HEK293 (cell line): Measurements from ENCODE around the gene NEU1.

Experiments
- BCL11A ChIP-seq: fragments of 450-650 bp; formaldehyde crosslinking; IDR thresholded peaks from 2 replicates; pipeline ENCODE4 v1.5.1; 2016; ENCODE audit warnings: low read depth, missing biosample characterization, missing genetic modification characterization
- MEIS1 ChIP-seq: sonication (generic); formaldehyde crosslinking; IDR thresholded peaks from 2 replicates; pipeline ENCODE4 v1.8.1; 2022; ENCODE audit warnings: missing genetic modification reagents, mild to moderate bottlenecking, borderline replicate concordance
- MZF1 ChIP-seq: fragments of 450-650 bp; formaldehyde crosslinking; IDR thresholded peaks from 2 replicates; pipeline ENCODE4 v1.5.1; 2017; ENCODE audit warnings: missing biosample characterization, missing genetic modification characterization, borderline replicate concordance
- TCF7L2 ChIP-seq: IDR thresholded peaks from 2 replicates; pipeline ENCODE4 v1.6.1; 2011; ENCODE audit warnings: low read depth, mild to moderate bottlenecking, inconsistent platforms, low read length, moderate library complexity, borderline replicate concordance
- ZBTB48 ChIP-seq: fragments of 450-650 bp; formaldehyde crosslinking; IDR thresholded peaks from 2 replicates; pipeline ENCODE4 v1.5.1; 2016; ENCODE audit warnings: missing biosample characterization, missing genetic modification characterization
- ZBTB7A ChIP-seq: fragments of 450-650 bp; formaldehyde crosslinking; IDR thresholded peaks from 2 replicates; pipeline ENCODE4 v1.5.1; 2016; ENCODE audit warnings: low read depth, missing biosample characterization, missing genetic modification characterization
- ZEB2 ChIP-seq: fragments of 450-650 bp; formaldehyde crosslinking; IDR thresholded peaks from 2 replicates; pipeline ENCODE4 v1.5.1; 2016; ENCODE audit warnings: missing biosample characterization, missing genetic modification characterization
- ZNF10 ChIP-seq: fragments of 450-650 bp; formaldehyde crosslinking; IDR thresholded peaks from 2 replicates; pipeline ENCODE4 v1.5.1; 2017; ENCODE audit warnings: missing biosample characterization, missing genetic modification characterization
- ZNF114 ChIP-seq: fragments of 450-650 bp; formaldehyde crosslinking; IDR thresholded peaks from 2 replicates; pipeline ENCODE4 v1.5.0; 2017; ENCODE audit warnings: missing biosample characterization, missing genetic modification characterization
- ZNF121 ChIP-seq: fragments of 450-650 bp; formaldehyde crosslinking; IDR thresholded peaks from 2 replicates; pipeline ENCODE4 v1.5.1; 2016; ENCODE audit warnings: missing biosample characterization, missing genetic modification characterization
- ZNF140 ChIP-seq: fragments of 450-650 bp; formaldehyde crosslinking; IDR thresholded peaks from 2 replicates; pipeline ENCODE4 v1.5.1; 2016; ENCODE audit warnings: missing biosample characterization, missing genetic modification characterization
- ZNF146 ChIP-seq: fragments of 450-650 bp; formaldehyde crosslinking; IDR thresholded peaks from 2 replicates; pipeline ENCODE4 v1.5.1; 2016; ENCODE audit warnings: missing biosample characterization, missing genetic modification characterization
- ZNF211 ChIP-seq: fragments of 450-650 bp; formaldehyde crosslinking; IDR thresholded peaks from 2 replicates; pipeline ENCODE4 v1.5.1; 2016; ENCODE audit warnings: low read depth, missing biosample characterization, missing genetic modification characterization
- ZNF23 ChIP-seq: fragments of 450-650 bp; formaldehyde crosslinking; IDR thresholded peaks from 2 replicates; pipeline ENCODE4 v1.5.1; 2016; ENCODE audit warnings: missing biosample characterization, missing genetic modification characterization, borderline replicate concordance
- ZNF426 ChIP-seq: fragments of 450-650 bp; formaldehyde crosslinking; IDR thresholded peaks from 2 replicates; pipeline ENCODE4 v1.5.1; 2017; ENCODE audit warnings: missing biosample characterization, missing genetic modification characterization, mild to moderate bottlenecking, inconsistent platforms, moderate library complexity
- ZNF529 ChIP-seq: fragments of 450-650 bp; formaldehyde crosslinking; IDR thresholded peaks from 2 replicates; pipeline ENCODE4 v1.5.1; 2017; ENCODE audit warnings: missing genetic modification characterization, missing biosample characterization; ENCODE audit not compliant: insufficient replicate concordance
- ZNF660 ChIP-seq: fragments of 450-650 bp; IDR thresholded peaks from 2 replicates; pipeline ENCODE4 v1.5.1; 2018; ENCODE audit warnings: missing biosample characterization, mild to moderate bottlenecking, missing genetic modification characterization
- ZNF777 ChIP-seq: fragments of 450-650 bp; formaldehyde crosslinking; IDR thresholded peaks from 2 replicates; pipeline ENCODE4 v1.5.1; 2017; ENCODE audit warnings: missing biosample characterization, missing genetic modification characterization, borderline replicate concordance
- TF ChIP-seq, protein P1 (sequence below): fragments of 450-650 bp; formaldehyde crosslinking; optimal IDR thresholded peaks from 2 replicates; pipeline ENCODE3; 2016; ENCODE audit warnings: missing biosample characterization, mild to moderate bottlenecking, missing genetic modification characterization
- TF ChIP-seq, protein P2 (sequence below): fragments of 450-650 bp; formaldehyde crosslinking; IDR thresholded peaks from 2 replicates; pipeline ENCODE4 v1.5.1; 2017; ENCODE audit warnings: missing biosample characterization, missing genetic modification characterization
- TF ChIP-seq, protein P3 (sequence below): fragments of 450-650 bp; formaldehyde crosslinking; IDR thresholded peaks from 2 replicates; pipeline ENCODE4 v1.5.1; 2016; ENCODE audit warnings: missing biosample characterization, missing genetic modification characterization, borderline replicate concordance
- TF ChIP-seq, protein P4 (sequence below): fragments of 450-650 bp; formaldehyde crosslinking; IDR thresholded peaks from 2 replicates; pipeline ENCODE4 v1.5.1; 2017; ENCODE audit warnings: missing biosample characterization, missing genetic modification characterization
- TF ChIP-seq, protein P5 (sequence below): fragments of 450-650 bp; formaldehyde crosslinking; IDR thresholded peaks from 2 replicates; pipeline ENCODE4 v1.5.1; 2016; ENCODE audit warnings: missing biosample characterization, missing genetic modification characterization
- TF ChIP-seq, protein P6 (sequence below): fragments of 450-650 bp; formaldehyde crosslinking; IDR thresholded peaks from 2 replicates; pipeline ENCODE4 v1.5.1; 2016; ENCODE audit warnings: missing biosample characterization, missing genetic modification characterization, borderline replicate concordance

Gene NEU1

DNA sequence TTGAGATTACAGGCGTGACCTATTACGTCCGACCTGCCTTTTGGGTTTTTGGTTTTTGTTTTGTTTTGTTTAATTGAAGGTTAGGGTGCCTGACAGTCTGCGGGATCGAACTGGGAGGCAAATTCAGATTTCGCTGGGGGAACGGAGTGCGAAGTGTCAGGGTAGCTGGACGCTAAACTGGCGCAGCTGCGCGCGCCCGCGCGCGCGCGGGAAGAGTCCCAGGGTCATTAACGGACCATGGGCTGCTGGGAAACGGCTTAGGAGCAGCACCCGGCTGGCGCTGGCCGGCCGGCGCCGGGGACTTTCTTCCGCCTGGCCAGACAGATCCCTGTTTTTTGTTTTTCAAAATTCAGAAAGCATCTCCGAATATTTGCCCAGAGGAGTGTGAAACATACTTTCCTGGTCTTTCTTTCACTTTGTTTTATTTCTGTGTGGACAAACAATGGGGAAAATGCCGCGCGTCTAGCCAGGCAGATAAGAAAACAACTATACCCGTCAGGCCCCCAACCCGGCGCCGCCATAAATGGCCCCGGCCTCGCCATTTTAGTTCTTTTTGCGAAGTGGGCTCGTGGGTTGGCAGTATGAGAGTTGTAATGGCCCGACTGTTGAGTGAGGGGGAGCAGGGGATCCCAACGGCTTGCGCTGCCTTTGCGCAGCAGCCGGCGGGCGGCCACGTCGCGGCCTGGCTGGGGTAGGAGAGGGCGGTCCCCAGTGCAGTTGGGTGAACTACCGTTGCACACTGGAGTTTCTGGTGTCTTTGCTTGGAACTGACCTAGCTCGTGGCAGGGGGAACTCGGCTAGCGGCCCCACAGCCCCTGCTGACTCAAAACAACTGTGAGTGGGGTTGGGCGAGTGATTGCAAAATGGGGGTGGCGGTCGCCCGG lies 28.0 kb downstream of the NEU1 start (continued):
- TF ChIP-seq, protein P1, sequence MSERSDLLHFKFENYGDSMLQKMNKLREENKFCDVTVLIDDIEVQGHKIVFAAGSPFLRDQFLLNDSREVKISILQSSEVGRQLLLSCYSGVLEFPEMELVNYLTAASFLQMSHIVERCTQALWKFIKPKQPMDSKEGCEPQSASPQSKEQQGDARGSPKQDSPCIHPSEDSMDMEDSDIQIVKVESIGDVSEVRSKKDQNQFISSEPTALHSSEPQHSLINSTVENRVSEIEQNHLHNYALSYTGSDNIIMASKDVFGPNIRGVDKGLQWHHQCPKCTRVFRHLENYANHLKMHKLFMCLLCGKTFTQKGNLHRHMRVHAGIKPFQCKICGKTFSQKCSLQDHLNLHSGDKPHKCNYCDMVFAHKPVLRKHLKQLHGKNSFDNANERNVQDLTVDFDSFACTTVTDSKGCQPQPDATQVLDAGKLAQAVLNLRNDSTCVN, result peak; percentile 95
- peak; percentile 72; the same call in 1 of the 2 replicates for TF ChIP-seq MZF1
- peak; percentile 91 for TF ChIP-seq ZEB2
- TF ChIP-seq ZBTB48, result peak; percentile 87
- TF ChIP-seq, protein P2, sequence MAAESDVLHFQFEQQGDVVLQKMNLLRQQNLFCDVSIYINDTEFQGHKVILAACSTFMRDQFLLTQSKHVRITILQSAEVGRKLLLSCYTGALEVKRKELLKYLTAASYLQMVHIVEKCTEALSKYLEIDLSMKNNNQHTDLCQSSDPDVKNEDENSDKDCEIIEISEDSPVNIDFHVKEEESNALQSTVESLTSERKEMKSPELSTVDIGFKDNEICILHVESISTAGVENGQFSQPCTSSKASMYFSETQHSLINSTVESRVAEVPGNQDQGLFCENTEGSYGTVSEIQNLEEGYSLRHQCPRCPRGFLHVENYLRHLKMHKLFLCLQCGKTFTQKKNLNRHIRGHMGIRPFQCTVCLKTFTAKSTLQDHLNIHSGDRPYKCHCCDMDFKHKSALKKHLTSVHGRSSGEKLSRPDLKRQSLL (tag by site-specific recombination), result no peak; the same call in 1 of the 2 replicates
- TF ChIP-seq ZNF10 (tag by site-specific recombination), result no peak
- TF ChIP-seq ZNF121 (tag by site-specific recombination), result peak; percentile 93
- no peak for TF ChIP-seq MEIS1 (CRISPR knock-in tag)
- TF ChIP-seq, protein P3, sequence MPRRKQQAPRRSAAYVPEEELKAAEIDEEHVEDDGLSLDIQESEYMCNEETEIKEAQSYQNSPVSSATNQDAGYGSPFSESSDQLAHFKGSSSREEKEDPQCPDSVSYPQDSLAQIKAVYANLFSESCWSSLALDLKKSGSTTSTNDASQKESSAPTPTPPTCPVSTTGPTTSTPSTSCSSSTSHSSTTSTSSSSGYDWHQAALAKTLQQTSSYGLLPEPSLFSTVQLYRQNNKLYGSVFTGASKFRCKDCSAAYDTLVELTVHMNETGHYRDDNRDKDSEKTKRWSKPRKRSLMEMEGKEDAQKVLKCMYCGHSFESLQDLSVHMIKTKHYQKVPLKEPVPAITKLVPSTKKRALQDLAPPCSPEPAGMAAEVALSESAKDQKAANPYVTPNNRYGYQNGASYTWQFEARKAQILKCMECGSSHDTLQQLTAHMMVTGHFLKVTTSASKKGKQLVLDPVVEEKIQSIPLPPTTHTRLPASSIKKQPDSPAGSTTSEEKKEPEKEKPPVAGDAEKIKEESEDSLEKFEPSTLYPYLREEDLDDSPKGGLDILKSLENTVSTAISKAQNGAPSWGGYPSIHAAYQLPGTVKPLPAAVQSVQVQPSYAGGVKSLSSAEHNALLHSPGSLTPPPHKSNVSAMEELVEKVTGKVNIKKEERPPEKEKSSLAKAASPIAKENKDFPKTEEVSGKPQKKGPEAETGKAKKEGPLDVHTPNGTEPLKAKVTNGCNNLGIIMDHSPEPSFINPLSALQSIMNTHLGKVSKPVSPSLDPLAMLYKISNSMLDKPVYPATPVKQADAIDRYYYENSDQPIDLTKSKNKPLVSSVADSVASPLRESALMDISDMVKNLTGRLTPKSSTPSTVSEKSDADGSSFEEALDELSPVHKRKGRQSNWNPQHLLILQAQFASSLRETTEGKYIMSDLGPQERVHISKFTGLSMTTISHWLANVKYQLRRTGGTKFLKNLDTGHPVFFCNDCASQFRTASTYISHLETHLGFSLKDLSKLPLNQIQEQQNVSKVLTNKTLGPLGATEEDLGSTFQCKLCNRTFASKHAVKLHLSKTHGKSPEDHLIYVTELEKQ (tag by site-specific recombination), result peak; percentile 45; the same call in 1 of the 2 replicates
- TF ChIP-seq, protein P4, sequence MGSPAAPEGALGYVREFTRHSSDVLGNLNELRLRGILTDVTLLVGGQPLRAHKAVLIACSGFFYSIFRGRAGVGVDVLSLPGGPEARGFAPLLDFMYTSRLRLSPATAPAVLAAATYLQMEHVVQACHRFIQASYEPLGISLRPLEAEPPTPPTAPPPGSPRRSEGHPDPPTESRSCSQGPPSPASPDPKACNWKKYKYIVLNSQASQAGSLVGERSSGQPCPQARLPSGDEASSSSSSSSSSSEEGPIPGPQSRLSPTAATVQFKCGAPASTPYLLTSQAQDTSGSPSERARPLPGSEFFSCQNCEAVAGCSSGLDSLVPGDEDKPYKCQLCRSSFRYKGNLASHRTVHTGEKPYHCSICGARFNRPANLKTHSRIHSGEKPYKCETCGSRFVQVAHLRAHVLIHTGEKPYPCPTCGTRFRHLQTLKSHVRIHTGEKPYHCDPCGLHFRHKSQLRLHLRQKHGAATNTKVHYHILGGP (tag by site-specific recombination), result no peak
- TF ChIP-seq BCL11A (tag by site-specific recombination), result peak; percentile 93
- no peak for TF ChIP-seq ZNF529 (tag by site-specific recombination)
- TF ChIP-seq ZNF777 (tag by site-specific recombination), result 0 out of 2 replicates have a peak, but pooled peaks have one; percentile 20
- TF ChIP-seq, protein P5, sequence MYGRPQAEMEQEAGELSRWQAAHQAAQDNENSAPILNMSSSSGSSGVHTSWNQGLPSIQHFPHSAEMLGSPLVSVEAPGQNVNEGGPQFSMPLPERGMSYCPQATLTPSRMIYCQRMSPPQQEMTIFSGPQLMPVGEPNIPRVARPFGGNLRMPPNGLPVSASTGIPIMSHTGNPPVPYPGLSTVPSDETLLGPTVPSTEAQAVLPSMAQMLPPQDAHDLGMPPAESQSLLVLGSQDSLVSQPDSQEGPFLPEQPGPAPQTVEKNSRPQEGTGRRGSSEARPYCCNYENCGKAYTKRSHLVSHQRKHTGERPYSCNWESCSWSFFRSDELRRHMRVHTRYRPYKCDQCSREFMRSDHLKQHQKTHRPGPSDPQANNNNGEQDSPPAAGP (tag by site-specific recombination), result peak; percentile 91
- 0 out of 2 replicates have a peak, but pooled peaks have one; percentile 12 for TF ChIP-seq ZBTB7A
- 0 out of 2 replicates have a peak, but pooled peaks have one; percentile 11 for TF ChIP-seq ZNF146 (tag by site-specific recombination)
- no peak for TF ChIP-seq ZNF114
- no peak for TF ChIP-seq ZNF140 (tag by site-specific recombination)
- TF ChIP-seq, protein P6, sequence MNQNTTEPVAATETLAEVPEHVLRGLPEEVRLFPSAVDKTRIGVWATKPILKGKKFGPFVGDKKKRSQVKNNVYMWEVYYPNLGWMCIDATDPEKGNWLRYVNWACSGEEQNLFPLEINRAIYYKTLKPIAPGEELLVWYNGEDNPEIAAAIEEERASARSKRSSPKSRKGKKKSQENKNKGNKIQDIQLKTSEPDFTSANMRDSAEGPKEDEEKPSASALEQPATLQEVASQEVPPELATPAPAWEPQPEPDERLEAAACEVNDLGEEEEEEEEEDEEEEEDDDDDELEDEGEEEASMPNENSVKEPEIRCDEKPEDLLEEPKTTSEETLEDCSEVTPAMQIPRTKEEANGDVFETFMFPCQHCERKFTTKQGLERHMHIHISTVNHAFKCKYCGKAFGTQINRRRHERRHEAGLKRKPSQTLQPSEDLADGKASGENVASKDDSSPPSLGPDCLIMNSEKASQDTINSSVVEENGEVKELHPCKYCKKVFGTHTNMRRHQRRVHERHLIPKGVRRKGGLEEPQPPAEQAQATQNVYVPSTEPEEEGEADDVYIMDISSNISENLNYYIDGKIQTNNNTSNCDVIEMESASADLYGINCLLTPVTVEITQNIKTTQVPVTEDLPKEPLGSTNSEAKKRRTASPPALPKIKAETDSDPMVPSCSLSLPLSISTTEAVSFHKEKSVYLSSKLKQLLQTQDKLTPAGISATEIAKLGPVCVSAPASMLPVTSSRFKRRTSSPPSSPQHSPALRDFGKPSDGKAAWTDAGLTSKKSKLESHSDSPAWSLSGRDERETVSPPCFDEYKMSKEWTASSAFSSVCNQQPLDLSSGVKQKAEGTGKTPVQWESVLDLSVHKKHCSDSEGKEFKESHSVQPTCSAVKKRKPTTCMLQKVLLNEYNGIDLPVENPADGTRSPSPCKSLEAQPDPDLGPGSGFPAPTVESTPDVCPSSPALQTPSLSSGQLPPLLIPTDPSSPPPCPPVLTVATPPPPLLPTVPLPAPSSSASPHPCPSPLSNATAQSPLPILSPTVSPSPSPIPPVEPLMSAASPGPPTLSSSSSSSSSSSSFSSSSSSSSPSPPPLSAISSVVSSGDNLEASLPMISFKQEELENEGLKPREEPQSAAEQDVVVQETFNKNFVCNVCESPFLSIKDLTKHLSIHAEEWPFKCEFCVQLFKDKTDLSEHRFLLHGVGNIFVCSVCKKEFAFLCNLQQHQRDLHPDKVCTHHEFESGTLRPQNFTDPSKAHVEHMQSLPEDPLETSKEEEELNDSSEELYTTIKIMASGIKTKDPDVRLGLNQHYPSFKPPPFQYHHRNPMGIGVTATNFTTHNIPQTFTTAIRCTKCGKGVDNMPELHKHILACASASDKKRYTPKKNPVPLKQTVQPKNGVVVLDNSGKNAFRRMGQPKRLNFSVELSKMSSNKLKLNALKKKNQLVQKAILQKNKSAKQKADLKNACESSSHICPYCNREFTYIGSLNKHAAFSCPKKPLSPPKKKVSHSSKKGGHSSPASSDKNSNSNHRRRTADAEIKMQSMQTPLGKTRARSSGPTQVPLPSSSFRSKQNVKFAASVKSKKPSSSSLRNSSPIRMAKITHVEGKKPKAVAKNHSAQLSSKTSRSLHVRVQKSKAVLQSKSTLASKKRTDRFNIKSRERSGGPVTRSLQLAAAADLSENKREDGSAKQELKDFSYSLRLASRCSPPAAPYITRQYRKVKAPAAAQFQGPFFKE (tag by site-specific recombination), result peak; percentile 71; the same call in 1 of the 2 replicates
- no peak for TF ChIP-seq ZNF426 (tag by site-specific recombination)
- no peak for TF ChIP-seq TCF7L2
- peak; percentile 77 for TF ChIP-seq ZNF660 (tag by site-specific recombination)
- TF ChIP-seq ZNF23 (tag by site-specific recombination), result no peak
- no peak for TF ChIP-seq ZNF211 (tag by site-specific recombination)
